ENCODE results near the gene SBNO2. TPM values are rescaled to one million over a fixed set of nuclear protein-coding genes. Genes with fewer than 3 reads are reported as not detected.

The SBNO2 gene
- total and polyA plus RNA-seq, 9 of the 15 experiments (the other 6 are each of a cell fraction or from before 2014, with no cell fraction given): 0.01 to 46.2 (median 6.7) TPM

GRCh38 chr19:1103708-1104310 lies 70.3 kb downstream of the SBNO2 start, which contains the start of gene GPX4 (continued):
- no peak for TF ChIP-seq ELK3 (CRISPR knock-in tag; IDR thresholded peaks at IDR 0.05)
- TF ChIP-seq, protein P1, sequence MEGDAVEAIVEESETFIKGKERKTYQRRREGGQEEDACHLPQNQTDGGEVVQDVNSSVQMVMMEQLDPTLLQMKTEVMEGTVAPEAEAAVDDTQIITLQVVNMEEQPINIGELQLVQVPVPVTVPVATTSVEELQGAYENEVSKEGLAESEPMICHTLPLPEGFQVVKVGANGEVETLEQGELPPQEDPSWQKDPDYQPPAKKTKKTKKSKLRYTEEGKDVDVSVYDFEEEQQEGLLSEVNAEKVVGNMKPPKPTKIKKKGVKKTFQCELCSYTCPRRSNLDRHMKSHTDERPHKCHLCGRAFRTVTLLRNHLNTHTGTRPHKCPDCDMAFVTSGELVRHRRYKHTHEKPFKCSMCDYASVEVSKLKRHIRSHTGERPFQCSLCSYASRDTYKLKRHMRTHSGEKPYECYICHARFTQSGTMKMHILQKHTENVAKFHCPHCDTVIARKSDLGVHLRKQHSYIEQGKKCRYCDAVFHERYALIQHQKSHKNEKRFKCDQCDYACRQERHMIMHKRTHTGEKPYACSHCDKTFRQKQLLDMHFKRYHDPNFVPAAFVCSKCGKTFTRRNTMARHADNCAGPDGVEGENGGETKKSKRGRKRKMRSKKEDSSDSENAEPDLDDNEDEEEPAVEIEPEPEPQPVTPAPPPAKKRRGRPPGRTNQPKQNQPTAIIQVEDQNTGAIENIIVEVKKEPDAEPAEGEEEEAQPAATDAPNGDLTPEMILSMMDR (IDR thresholded peaks at IDR 0.05 in 2 of 3, conservative IDR thresholded peaks at IDR 0.05 in 1 of 3; ENCODE audit: insufficient read depth in 2 of 3, low read depth in 1 of 3, low read length in 3 of 3): no peak
- TF ChIP-seq GABPB1 (CRISPR knock-in tag; IDR thresholded peaks at IDR 0.05): peak; percentile 52; the same call in 1 of the 2 replicates
- TF ChIP-seq, protein P2, sequence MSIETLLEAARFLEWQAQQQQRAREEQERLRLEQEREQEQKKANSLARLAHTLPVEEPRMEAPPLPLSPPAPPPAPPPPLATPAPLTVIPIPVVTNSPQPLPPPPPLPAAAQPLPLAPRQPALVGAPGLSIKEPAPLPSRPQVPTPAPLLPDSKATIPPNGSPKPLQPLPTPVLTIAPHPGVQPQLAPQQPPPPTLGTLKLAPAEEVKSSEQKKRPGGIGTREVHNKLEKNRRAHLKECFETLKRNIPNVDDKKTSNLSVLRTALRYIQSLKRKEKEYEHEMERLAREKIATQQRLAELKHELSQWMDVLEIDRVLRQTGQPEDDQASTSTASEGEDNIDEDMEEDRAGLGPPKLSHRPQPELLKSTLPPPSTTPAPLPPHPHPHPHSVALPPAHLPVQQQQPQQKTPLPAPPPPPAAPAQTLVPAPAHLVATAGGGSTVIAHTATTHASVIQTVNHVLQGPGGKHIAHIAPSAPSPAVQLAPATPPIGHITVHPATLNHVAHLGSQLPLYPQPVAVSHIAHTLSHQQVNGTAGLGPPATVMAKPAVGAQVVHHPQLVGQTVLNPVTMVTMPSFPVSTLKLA (conservative IDR thresholded peaks at IDR 0.05): peak in 1 of 2 experiments; percentile 69; a peak in 2 of 4 replicates
- no peak for TF ChIP-seq TAF9B (IDR thresholded peaks at IDR 0.05; ENCODE audit: partially characterized antibody)
- TF ChIP-seq DNMT1 (IDR thresholded peaks at IDR 0.05): no peak
- no peak for TF ChIP-seq ID3 (CRISPR knock-in tag; IDR thresholded peaks at IDR 0.05)
- no peak for TF ChIP-seq ID3 (tag; IDR thresholded peaks at IDR 0.05)
- TF ChIP-seq ELF4 (CRISPR knock-in tag; IDR thresholded peaks at IDR 0.05): peak; percentile 60; the same call in 1 of the 2 replicates
- no peak for TF ChIP-seq ZNF57 (CRISPR knock-in tag; IDR thresholded peaks at IDR 0.05)
- TF ChIP-seq, protein P3, sequence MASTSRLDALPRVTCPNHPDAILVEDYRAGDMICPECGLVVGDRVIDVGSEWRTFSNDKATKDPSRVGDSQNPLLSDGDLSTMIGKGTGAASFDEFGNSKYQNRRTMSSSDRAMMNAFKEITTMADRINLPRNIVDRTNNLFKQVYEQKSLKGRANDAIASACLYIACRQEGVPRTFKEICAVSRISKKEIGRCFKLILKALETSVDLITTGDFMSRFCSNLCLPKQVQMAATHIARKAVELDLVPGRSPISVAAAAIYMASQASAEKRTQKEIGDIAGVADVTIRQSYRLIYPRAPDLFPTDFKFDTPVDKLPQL (IDR thresholded peaks at IDR 0.05; ENCODE audit: extremely low read depth, insufficient read length): peak; percentile 60
- no peak for TF ChIP-seq TCFL5 (CRISPR knock-in tag; conservative IDR thresholded peaks at IDR 0.05)
- peak in 1 of 2 experiments; percentile 75; a peak in 1 of 4 replicates for TF ChIP-seq SIN3A (IDR thresholded peaks at IDR 0.05; ENCODE audit: borderline replicate concordance in 2 of 2, control insufficient read depth in 1 of 2, low read depth in 2 of 2, low read length in 2 of 2)
- no peak for TF ChIP-seq ZNF695 (CRISPR knock-in tag; IDR thresholded peaks at IDR 0.05)
- TF ChIP-seq JUN (IDR thresholded peaks at IDR 0.05; ENCODE audit: borderline replicate concordance, low read depth, low read length): no peak
- TF ChIP-seq JUN (CRISPR knock-in tag; IDR thresholded peaks at IDR 0.05; ENCODE audit: borderline replicate concordance): peak; percentile 61; the same call in 1 of the 2 replicates
- no peak for TF ChIP-seq POLR3G (IDR thresholded peaks at IDR 0.05; ENCODE audit: extremely low read depth, insufficient read length, insufficient replicate concordance)
- no peak for TF ChIP-seq ZNF408 (CRISPR knock-in tag; IDR thresholded peaks at IDR 0.05; ENCODE audit: low read depth)
- no peak for TF ChIP-seq FOXJ3 (CRISPR knock-in tag; IDR thresholded peaks at IDR 0.05)
- TF ChIP-seq, protein P4, sequence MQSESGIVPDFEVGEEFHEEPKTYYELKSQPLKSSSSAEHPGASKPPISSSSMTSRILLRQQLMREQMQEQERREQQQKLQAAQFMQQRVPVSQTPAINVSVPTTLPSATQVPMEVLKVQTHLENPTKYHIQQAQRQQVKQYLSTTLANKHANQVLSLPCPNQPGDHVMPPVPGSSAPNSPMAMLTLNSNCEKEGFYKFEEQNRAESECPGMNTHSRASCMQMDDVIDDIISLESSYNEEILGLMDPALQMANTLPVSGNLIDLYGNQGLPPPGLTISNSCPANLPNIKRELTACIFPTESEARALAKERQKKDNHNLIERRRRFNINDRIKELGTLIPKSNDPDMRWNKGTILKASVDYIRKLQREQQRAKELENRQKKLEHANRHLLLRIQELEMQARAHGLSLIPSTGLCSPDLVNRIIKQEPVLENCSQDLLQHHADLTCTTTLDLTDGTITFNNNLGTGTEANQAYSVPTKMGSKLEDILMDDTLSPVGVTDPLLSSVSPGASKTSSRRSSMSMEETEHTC (IDR thresholded peaks at IDR 0.05): no peak
